ENCODE data around the gene MMD2. TPM values are rescaled to one million over a fixed set of nuclear protein-coding genes. Genes with fewer than 3 reads are reported as not detected.

Gene MMD2
- total RNA-seq, 1 experiment from 2014 or later, result not detected

GRCh38 chr7:4905171-4905570 lies 53.8 kb downstream of the MMD2 start (continued):
- TF ChIP-seq ZNF512 (CRISPR knock-in tag; IDR thresholded peaks at IDR 0.05; ENCODE audit: borderline replicate concordance), result no peak

- ATAC-seq (no peak), DNase-seq (ENCODE audit: low spot score) (no peak)
- no peaks in the 10 kb centered on the region for H3K4me1 Mint-ChIP-seq
- POLR2A ChIA-PET, result no interaction called here
- H3K4me3 Mint-ChIP-seq, result no peak overlapping the region
- no peak overlapping the region for H3K27ac Mint-ChIP-seq
- H3K36me3 Mint-ChIP-seq, result no peaks in the 10 kb centered on the region
- no peaks in the 10 kb centered on the region; the same call in none of the 2 replicates for H3K27me3 Mint-ChIP-seq (ENCODE audit: low read depth)
- no peak for TF ChIP-seq EMX1 (CRISPR knock-in tag; IDR thresholded peaks at IDR 0.05)
- CTCF ChIA-PET, result no interaction called here
- H3K9me3 Mint-ChIP-seq, result peaks cover 14% of the 10 kb centered on the region
Observed at GRCh38 chr7:4904346-4904745, 54.6 kb downstream of the MMD2 start.

GRCh38 chr7:4895766-4896165 lies 63.2 kb downstream of the MMD2 start:
- Mint-ChIP-seq H3K4me1 (peaks cover 12% of the 10 kb centered on the region), H3K27me3 (ENCODE audit: low read depth) (peaks cover 4% of the 10 kb centered on the region), H3K36me3 (no peaks in the 10 kb centered on the region), H3K27ac (no peak overlapping the region), H3K9me3 (peaks cover 10% of the 10 kb centered on the region), H3K4me3 (no peak overlapping the region)
- ChIA-PET CTCF (interaction anchor here (1.4 to 4.3 kb wide), 2 partner anchors 12 to 78 kb away, joined by 5 to 21 read pairs; partner anchors contain the start of gene RADIL), POLR2A (no interaction called here)
- no peak for ATAC-seq
- TF ChIP-seq GTF2I (CRISPR knock-in tag; conservative IDR thresholded peaks at IDR 0.05), result no peak
- no peak for TF ChIP-seq SOX15 (CRISPR knock-in tag; IDR thresholded peaks at IDR 0.05)
- no peak for TF ChIP-seq MYBL2 (CRISPR knock-in tag; IDR thresholded peaks at IDR 0.05)
- no peak for TF ChIP-seq IRF1 (CRISPR knock-in tag; IDR thresholded peaks at IDR 0.05)
- TF ChIP-seq ZNF121 (CRISPR knock-in tag; IDR thresholded peaks at IDR 0.05), result no peak
- TF ChIP-seq ESRRA (CRISPR knock-in tag; IDR thresholded peaks at IDR 0.05; ENCODE audit: borderline replicate concordance), result no peak
- no peak for TF ChIP-seq ZNF219 (CRISPR knock-in tag; IDR thresholded peaks at IDR 0.05; ENCODE audit: borderline replicate concordance)
- TF ChIP-seq USF2 (CRISPR knock-in tag; IDR thresholded peaks at IDR 0.05), result no peak
- TF ChIP-seq GABPB1 (CRISPR knock-in tag; IDR thresholded peaks at IDR 0.05), result no peak
- TF ChIP-seq OVOL2 (CRISPR knock-in tag; IDR thresholded peaks at IDR 0.05; ENCODE audit: borderline replicate concordance), result no peak
- no peak for TF ChIP-seq RORB (CRISPR knock-in tag; IDR thresholded peaks at IDR 0.05)
- no peak for TF ChIP-seq ZNF263 (CRISPR knock-in tag; IDR thresholded peaks at IDR 0.05; ENCODE audit: low read depth)
- TF ChIP-seq JUN (CRISPR knock-in tag; IDR thresholded peaks at IDR 0.05), result no peak
- no peak for TF ChIP-seq ZBTB43 (CRISPR knock-in tag; IDR thresholded peaks at IDR 0.05)
- TF ChIP-seq ATF2 (CRISPR knock-in tag; IDR thresholded peaks at IDR 0.05; ENCODE audit: borderline replicate concordance, low read depth), result no peak
- no peak for TF ChIP-seq PRDM15 (CRISPR knock-in tag; IDR thresholded peaks at IDR 0.05)
- no peak for TF ChIP-seq CDX4 (CRISPR knock-in tag; IDR thresholded peaks at IDR 0.05; ENCODE audit: borderline replicate concordance)
- TF ChIP-seq JAZF1 (CRISPR knock-in tag; IDR thresholded peaks at IDR 0.05), result no peak
- TF ChIP-seq IRF2 (CRISPR knock-in tag; IDR thresholded peaks at IDR 0.05; ENCODE audit: borderline replicate concordance, low read depth), result no peak
- no peak for DNase-seq (ENCODE audit: low spot score)

Data from WTC11 (cell line).